Ovary (tissue), 9 donors: ENCODE data around the gene ERC1. TPM values are rescaled to one million over a fixed set of nuclear protein-coding genes. Genes with fewer than 3 reads are reported as not detected.

Source experiments
- DNase-seq, 5 donors: peaks; one replicate each; pipeline ENCODE4 v3.0.0-alpha.2; 2019 to 2020
- H3K27ac ChIP-seq, 2 donors: fragments of 200-600 bp; one replicate each; pipeline versions ENCODE4 v1.5.1 to v1.8.0; 2019 to 2022
- H3K27me3 ChIP-seq: fragments of 200-600 bp; one replicate; pipeline ENCODE4 v1.8.0; 2022
- H3K36me3 ChIP-seq: fragments of 200-600 bp; sonication (generic); one replicate; pipeline ENCODE4 v1.5.1; 2019
- H3K4me1 ChIP-seq: one replicate; pipeline ENCODE4 v1.8.1; 2013; ENCODE audit warnings: mild to moderate bottlenecking, moderate library complexity; ENCODE audit not compliant: insufficient read depth
- H3K4me3 ChIP-seq: fragments of 200-600 bp; sonication (generic); one replicate; pipeline ENCODE4 v1.5.1; 2017
- H3K9me3 ChIP-seq, 2 donors: fragments of 200-600 bp in 1 of 2; sonication (generic) in 1 of 2; one replicate each; pipeline versions ENCODE4 v1.5.1 to v1.8.1; 2013 to 2019; ENCODE audit warnings: mild to moderate bottlenecking in 1 of 2, moderate library complexity in 1 of 2
- CTCF ChIP-seq, 3 donors: fragments of 450-650 bp in 2 of 3; fragments of 200-600 bp in 1 of 3; IDR thresholded peaks; one replicate each; pipeline versions ENCODE4 v1.5.1 to v1.8.0; 2016 to 2022; ENCODE audit warnings: antibody characterized with exemption in 3 of 3, mild to moderate bottlenecking in 1 of 3
- EP300 ChIP-seq: sonication (generic); formaldehyde crosslinking; IDR thresholded peaks from one replicate; pipeline ENCODE4 v1.6.1; 2017; ENCODE audit warnings: antibody characterized with exemption
- POLR2A ChIP-seq: fragments of 450-650 bp; IDR thresholded peaks from one replicate; pipeline ENCODE4 v1.6.1; 2017; ENCODE audit warnings: antibody characterized with exemption, mild to moderate bottlenecking, moderate library complexity
- WGBS, 3 donors: extraction: QIAGEN DNeasy Blood & Tissue Kit in 1 of 3; methylation state at CpG; one replicate each; pipeline versions ENCODE4 v1.1.5 to v1.1.7; 2013 to 2017; 5-methylcytosine and 5-hydroxymethylcytosine counted together
- intact Hi-C, 4 donors: fragments of 100-400 bp; cut with DNase I; formaldehyde crosslinking; loops; one replicate each; pipeline versions ENCODE4 v1.11.0 to v1.15.1; 2022 to 2023
- polyA plus RNA-seq, 2 donors: library from polyadenylated mRNA; stranded (reverse); fragments of 200-250 nt in 1 of 2; fragments of 350-450 nt in 1 of 2; fragmentation: Illumina TruSeq in 1 of 2; extraction: RNeasy Lipid Tissue Mini Kit (QIAGEN cat#74804) in 1 of 2; gene quantifications; one replicate each; pipeline ENCODE4 v1.2.3, GENCODE V29; 2013 to 2014
- total RNA-seq, 7 donors: library from RNA; depleted of rRNA in 2 of 7; stranded (reverse); fragments of >200 nt in 2 of 7; fragmentation: NEBNext Ultra II Directional in 3 of 7; extraction: Animal tissue kit (Norgen Biotek cat#: 25700) in 3 of 7; gene quantifications; one replicate each; pipeline versions ENCODE4 v1.1.0 to v1.2.4, GENCODE V29; 2016 to 2023
- donor health status: DM: no; HTN: no; CAD: no; lungs with moderate emphysema.
- donor health status: DM: no; HTN: no; CAD: no.
- donor health status: Bipolar disorder and iron deficiency.
- donor health status: DM: yes; HTN: yes; CAD: no.
- donor health status: DM: no; HTN: no; CAD: no.
- donor health status: DM: yes; HTN: yes; CAD: no.

The ERC1 gene
- total and polyA plus RNA-seq, 9 donors: 10.4 to 65.2 (median 51.6) TPM

GRCh38 chr12:1428671-1429070 is 437.6 kb downstream of the ERC1 start:
- no peak for TF ChIP-seq POLR2A
- TF ChIP-seq CTCF (IDR thresholded peaks at IDR 0.05): no peak
- TF ChIP-seq EP300: no peak
- Histone ChIP-seq H3K27ac (no peak overlapping the region), H3K27me3 (no peaks in the 10 kb centered on the region), H3K9me3 (no peaks in the 10 kb centered on the region), H3K36me3 (no peaks in the 10 kb centered on the region), H3K4me1 (no peaks in the 10 kb centered on the region), H3K4me3 (no peak overlapping the region)
- intact Hi-C loops: no loop called here
- WGBS, 3 donors: 93 to 97% (median 96%) methylated on average over 5 of the region's 5 CpGs
- no peak for DNase-seq

- DNase-seq: no peak
- no peaks in the 10 kb centered on the region for H3K9me3 ChIP-seq
- H3K27ac ChIP-seq: no peak overlapping the region
- H3K4me3 ChIP-seq: no peak overlapping the region
- WGBS, 3 donors: 75 to 90% (median 78%) methylated on average over 4 of the region's 4 CpGs
- H3K4me1 ChIP-seq: peaks cover 1% of the 10 kb centered on the region
- no peaks in the 10 kb centered on the region for H3K27me3 ChIP-seq
- H3K36me3 ChIP-seq: no peaks in the 10 kb centered on the region
- intact Hi-C loops: no loop called here
- TF ChIP-seq CTCF (IDR thresholded peaks at IDR 0.05) (no peak), POLR2A (no peak), EP300 (no peak)
Observed at GRCh38 chr12:1429980-1430379, 439.0 kb downstream of the ERC1 start.

- Histone ChIP-seq H3K4me1 (peaks cover 1% of the 10 kb centered on the region), H3K9me3 (no peaks in the 10 kb centered on the region), H3K36me3 (no peaks in the 10 kb centered on the region), H3K27me3 (no peaks in the 10 kb centered on the region), H3K4me3 (no peak overlapping the region), H3K27ac (no peak overlapping the region)
- no peak for DNase-seq
- no peak for TF ChIP-seq EP300
- TF ChIP-seq CTCF (IDR thresholded peaks at IDR 0.05): no peak
- TF ChIP-seq POLR2A: no peak
- 79 to 92% (median 87%) methylated on average over 14 of the region's 14 CpGs for WGBS, 3 donors
- intact Hi-C loops: no loop called here
Observed at GRCh38 chr12:1434296-1434955, 443.4 kb downstream of the ERC1 start.

GRCh38 chr12:1435044-1435443 is 444.0 kb downstream of the ERC1 start:
- Histone ChIP-seq H3K4me3 (no peak overlapping the region), H3K9me3 (no peaks in the 10 kb centered on the region), H3K4me1 (peaks cover 1% of the 10 kb centered on the region), H3K36me3 (no peaks in the 10 kb centered on the region), H3K27ac (no peak overlapping the region), H3K27me3 (no peaks in the 10 kb centered on the region)
- 18 to 44% (median 27%) methylated on average over 3 of the region's 3 CpGs for WGBS, 3 donors
- no peak for DNase-seq
- intact Hi-C loops: no loop called here
- TF ChIP-seq POLR2A (no peak), CTCF (IDR thresholded peaks at IDR 0.05) (no peak), EP300 (no peak)
